Endothelial cell of umbilical vein (primary cell): ENCODE data around the gene MAPK8IP3.

Experiments used
- POLR2A ChIP-seq: IDR thresholded peaks from 2 replicates; pipeline ENCODE4 v1.6.1; 2012; ENCODE audit warnings: low read depth, mild to moderate bottlenecking, control low read depth, low read length
- POLR2AphosphoS5 ChIP-seq: IDR thresholded peaks from 2 replicates; pipeline ENCODE4 v1.6.1; 2012; ENCODE audit warnings: low read depth, mild to moderate bottlenecking, control low read depth, low read length, moderate library complexity; ENCODE audit not compliant: insufficient read depth
- TF ChIP-seq, protein P1 (sequence below), 2 donors: IDR thresholded peaks; 1 replicate in 1 of 2; 2 replicates in 1 of 2; pipeline ENCODE4 v1.5.1; 2011; ENCODE audit warnings: low read length in 2 of 2, mild to moderate bottlenecking in 2 of 2, moderate library complexity in 2 of 2, control low read depth in 1 of 2, inconsistent platforms in 1 of 2, low read depth in 1 of 2; ENCODE audit not compliant: insufficient read depth in 1 of 2; ENCODE audit errors: extremely low read depth in 1 of 2
- TF ChIP-seq, protein P2 (sequence below): IDR thresholded peaks from 2 replicates; pipeline ENCODE4 v1.6.1; 2011; ENCODE audit not compliant: insufficient read depth, insufficient read length

- TF ChIP-seq, protein P1, sequence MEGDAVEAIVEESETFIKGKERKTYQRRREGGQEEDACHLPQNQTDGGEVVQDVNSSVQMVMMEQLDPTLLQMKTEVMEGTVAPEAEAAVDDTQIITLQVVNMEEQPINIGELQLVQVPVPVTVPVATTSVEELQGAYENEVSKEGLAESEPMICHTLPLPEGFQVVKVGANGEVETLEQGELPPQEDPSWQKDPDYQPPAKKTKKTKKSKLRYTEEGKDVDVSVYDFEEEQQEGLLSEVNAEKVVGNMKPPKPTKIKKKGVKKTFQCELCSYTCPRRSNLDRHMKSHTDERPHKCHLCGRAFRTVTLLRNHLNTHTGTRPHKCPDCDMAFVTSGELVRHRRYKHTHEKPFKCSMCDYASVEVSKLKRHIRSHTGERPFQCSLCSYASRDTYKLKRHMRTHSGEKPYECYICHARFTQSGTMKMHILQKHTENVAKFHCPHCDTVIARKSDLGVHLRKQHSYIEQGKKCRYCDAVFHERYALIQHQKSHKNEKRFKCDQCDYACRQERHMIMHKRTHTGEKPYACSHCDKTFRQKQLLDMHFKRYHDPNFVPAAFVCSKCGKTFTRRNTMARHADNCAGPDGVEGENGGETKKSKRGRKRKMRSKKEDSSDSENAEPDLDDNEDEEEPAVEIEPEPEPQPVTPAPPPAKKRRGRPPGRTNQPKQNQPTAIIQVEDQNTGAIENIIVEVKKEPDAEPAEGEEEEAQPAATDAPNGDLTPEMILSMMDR (IDR thresholded peaks at IDR 0.05; ENCODE audit: extremely low read depth in 1 of 2, insufficient read depth in 1 of 2, low read depth in 1 of 2, low read length in 2 of 2) = no peak
- TF ChIP-seq POLR2A (no peak), POLR2AphosphoS5 (no peak)
- TF ChIP-seq, protein P2, sequence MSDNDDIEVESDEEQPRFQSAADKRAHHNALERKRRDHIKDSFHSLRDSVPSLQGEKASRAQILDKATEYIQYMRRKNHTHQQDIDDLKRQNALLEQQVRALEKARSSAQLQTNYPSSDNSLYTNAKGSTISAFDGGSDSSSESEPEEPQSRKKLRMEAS = no peak
Measured at GRCh38 chr16:1785846-1786170, 79.8 kb downstream of the MAPK8IP3 start.
